NCI-H82 treated with DMSO at 0.1 percent for 48 hours (cell line): ENCODE measurements around the gene UCN2.

Source experiments
- DNase-seq: peaks from one replicate; lab custom pipeline; 2025; ENCODE audit not compliant: unreplicated experiment; lab: John Stamatoyannopoulos, UW

The UCN2 gene, protein sequence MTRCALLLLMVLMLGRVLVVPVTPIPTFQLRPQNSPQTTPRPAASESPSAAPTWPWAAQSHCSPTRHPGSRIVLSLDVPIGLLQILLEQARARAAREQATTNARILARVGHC

DNA sequence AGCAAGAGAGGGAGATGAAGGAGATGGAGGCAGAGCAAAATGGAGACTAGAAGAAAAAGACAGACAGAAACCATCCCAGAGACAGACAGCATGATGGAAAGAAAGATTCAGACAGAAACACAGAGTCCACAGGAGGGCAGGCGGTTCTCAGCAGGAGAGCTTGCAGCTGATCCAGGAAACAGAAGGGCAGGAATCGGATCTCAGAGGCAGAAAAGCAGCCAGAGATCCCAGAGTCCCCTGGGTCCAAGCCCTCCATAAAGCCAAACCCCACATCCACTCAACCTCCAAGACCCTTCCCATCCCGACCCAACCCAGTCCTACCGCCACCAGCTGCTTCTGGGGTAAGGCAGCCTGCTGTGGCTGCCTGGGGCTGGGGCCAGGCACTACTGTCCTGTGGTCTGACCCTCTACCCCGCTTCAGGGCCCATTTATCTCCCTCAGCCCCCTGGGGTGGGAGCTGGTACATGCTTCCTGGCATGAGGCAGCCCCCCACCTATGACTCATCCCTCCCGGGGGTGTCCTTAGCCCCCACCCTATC, at the start of gene UCN2:
Gene UCN2, minus strand, starts transcription at position 400 of the 537 bp plus-strand sequence. CDS start 657 bp downstream, outside the sequence.
- DNase-seq = no peak

DNA sequence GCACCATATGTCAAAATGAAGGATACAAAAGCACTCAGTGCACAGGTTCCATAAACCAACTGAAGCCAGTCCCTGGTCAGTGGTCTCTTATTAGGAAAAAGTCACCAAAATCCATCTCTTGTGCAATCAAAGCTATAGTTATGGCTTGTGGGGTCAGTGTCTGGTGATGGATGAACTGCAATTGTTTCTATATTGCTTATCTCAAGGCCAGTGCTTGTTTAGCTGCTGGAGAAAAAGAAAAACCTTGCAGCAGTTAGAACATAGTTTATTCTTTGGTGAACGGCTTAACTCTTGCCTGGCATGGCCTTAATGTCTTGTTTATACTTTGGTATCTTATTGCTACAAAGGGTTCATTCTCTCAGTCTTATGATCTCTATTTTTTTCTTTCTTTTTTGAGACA, 48.7 kb upstream of the UCN2 start:
- no peak for DNase-seq

DNA sequence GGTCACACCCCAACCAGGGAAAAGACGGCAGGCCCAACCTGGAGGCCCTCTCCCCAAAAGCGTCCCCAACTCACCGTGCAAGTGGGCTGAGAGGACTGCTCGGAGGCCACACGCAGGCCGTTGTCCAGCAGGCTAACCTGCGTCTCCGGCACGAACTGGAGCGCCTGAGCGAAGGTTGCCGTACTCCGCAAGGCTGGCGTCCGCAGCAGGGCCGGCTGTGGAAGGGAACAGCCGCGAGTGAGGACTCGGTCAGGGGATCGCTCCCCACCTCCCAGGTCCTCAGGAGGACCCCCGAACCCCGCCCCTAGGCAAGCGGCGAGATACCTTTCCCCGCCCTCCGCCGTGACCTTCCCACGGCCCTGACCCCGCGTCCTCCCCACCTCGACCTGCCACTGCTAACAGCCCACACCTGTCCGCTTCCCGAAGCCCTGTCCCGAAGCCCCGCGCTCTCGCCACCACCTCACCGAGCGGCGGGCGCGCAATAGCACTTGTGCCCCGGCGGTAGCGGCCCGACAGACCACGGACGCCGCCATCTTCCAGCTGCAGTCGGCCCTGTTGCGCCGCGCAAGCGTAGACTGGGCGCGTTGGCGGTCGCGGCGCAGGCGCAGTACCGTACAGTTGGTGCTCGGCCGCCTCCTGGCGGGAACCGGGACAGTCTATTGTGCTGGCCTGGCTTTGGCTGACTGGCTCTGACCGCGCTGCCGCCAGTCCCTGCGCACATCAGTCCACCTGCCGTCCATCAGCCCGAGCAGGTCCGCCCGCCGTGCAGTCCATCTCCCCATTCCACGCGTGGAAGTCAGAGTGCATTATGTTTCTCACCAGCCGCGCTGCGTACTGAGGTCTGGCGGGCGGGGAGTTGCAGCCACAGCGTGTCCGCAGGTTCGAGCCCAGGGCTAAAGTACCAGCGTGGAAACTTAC, 45.8 kb upstream of the UCN2 start, which contains the start of gene UQCRC1:
Gene UQCRC1, minus strand, starts transcription at position 559 of the 918 bp plus-strand sequence. Its CDS starts 26 bp downstream, at position 533.
- peak; percentile 69 for DNase-seq

DNA sequence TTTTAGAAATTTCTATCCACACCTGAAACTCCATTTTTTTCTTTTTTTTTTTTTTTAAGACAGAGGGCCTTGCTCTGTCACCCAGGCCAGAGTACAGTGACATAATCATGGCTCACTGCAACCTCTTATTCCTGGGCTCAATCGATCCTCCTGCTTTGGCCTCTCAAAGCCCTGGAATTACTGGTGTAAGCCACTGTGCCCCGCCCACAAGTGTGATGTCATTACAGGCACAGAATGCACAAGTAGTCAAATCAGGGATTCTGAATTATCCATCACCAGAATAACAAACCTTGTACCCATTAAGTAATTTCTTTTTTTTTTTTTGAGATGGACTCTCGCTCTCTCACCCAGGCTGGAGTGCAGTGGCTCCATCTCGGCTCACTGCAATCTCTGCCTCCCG, 43.9 kb upstream of the UCN2 start:
- DNase-seq = no peak

DNA sequence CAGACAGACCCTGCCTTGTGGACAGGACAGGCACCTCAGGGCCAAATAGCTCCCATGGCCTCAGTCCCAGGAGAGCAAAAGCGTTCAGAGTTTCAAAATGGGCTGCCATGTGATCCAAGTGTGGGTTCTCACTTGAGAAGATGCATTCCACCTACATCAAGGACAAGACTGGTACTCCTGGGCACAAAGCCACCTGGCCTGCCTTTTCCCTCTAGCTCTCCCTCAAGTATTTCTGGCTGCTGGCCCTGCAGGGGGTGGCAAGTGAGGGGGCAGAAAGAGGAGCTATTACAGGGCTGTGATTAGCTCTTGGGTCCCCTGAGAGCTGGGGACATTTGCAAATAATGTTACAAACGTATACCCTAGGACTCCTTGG, 38.0 kb upstream of the UCN2 start:
- DNase-seq = no peak

DNA sequence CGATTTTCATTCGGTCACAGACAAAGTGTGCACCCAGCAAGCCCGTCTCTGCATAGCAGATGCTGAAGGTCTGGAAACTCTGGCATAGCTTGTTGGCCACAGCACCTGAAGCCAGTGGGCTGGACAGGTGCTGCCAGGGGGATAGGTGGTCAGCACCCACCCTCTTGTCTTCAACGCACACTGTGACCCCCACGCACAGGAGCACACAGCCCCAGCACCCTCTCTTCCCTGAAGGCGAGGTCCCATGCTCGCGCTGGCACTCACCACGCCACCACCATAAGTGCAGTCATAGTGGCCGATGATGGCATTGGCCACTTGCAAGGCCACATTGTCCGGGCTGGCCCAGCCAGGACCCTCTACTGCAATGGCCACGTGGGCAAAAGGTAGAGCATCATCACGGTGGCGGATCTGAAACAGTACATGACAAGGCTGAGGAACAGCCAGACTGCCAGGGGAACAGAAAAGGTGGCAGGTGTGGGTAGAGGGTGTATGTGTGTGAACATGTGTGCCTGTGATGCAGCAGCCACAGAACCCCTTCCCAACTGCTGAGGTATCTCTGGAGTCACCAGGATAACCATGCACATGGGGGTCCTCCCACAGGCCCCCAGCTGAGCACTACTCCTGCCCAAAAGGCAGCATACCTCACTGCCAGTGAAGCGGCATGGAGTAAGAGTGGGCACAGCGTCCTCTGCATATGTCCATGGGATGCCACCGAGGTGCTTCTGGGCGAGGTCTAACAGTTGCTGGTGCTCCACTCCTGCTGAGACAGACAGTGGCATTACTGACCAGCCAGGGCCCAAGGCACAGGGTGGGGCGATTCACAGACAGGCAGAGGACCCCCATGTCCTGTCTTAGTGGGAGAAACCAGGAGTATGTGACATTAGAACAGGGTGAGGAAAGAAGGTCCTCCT, 37.4 kb upstream of the UCN2 start:
- DNase-seq = no peak

DNA sequence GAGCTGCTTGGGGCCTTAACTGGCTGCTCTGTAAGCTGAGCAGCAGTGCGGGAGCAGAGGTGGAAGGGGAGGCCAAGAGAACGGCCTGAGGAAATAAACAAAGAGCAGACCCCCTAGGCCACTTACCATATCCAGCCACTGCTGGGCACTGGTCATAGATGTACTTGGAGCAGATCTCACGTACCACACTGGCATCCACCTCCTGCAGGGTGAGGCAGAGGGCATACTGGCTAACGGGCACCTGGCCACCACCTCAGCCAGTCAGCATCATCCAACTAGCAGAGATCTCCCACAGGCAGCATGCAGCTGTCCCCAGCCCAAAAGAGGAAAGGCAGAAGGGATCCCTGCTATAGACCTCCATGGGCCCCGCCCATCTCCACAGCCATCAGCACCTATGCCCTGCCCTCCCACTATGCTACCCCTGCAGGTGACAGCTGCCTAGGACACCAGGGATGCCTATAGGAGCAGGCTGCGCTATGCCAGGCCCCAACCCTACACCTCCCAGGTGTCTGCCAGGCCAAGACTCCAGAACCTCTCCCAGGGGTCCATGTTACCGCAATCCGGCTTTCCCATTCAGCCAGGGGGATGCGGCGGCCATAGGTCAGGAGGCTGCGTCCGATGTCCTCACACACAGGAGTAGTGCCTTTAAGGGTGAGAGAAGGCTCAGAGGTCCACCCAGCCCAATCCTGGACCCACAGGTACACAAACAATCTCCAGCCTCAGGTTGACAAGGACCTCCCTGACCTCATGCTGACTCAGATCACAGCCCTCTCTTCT, 36.1 kb upstream of the UCN2 start:
- DNase-seq = no peak

DNA sequence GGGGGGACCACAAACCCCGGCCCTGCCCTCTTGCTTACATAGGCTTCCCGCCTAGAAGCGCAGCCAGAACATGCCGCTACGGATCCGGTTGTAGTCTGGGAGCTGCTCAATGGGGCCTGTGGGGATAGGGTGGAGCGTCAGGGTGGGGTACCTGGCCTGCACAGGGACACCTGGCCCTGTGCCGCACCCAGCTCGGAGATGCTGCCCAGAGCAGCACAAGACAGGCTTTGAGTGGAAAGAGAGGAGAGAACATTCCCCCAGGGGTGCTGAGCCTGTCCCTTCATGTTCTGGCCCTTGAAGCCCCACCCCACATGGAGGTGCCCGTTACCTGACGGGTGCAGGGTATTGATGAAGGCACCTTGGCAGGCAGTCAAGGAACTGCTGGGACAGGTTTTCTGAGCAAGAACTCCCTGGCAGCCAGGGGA, 35.5 kb upstream of the UCN2 start:
- DNase-seq = no peak

DNA sequence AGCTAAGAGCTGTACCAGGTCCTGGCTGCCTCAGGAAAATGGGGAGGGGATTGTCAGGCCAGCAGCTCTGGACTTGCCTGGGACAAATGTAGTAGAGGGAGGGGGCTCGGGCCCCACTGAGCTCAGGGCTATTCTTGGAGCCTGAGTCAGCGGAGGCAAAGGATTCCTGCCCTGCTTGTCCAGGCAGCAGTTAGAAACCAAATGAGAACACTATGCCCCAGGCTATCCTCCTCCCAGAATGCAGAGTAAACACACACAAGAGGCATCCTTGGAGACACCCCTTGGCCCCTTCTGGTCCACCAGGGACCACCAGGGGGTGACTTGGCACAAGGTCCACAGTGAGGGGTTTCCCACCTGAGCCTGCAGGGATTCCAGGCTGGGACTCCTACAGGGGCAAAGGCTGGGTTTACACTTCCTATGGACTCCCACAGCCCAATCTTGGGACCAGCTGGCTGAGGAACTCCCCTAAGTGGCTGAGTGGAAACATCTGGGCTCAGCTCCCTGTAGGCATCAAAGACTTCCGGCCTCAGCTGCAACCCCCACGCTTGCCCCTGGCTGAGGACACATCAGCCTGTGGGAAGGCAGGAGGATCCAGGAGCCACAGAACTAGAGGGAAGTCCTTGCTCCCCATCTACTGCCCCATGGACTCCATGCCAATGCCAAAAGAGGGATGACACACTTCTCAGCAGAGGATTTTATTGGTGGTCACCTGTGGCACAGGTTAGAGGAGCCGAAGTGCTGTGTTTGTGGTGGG, 34.9 kb upstream of the UCN2 start:
- no peak for DNase-seq

DNA sequence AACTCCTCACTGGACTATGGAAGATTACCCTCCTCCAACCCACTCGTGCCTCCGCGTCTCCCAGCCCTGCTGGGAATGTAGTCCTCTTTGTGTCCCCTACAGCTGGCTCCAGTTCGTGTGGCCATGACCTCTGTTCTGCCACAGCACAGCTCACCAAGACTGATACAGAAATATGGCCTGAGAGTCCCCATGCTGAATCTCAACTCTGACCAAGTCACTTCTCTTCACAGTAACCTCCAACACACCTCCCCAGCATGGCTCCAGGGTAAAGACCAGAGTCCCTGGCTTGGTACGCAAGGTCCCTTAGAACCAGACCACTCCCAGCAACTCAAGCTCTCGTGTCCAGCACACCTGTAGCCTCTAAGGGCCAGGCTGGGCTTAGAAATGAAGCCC, 33.8 kb upstream of the UCN2 start:
- DNase-seq = no peak

DNA sequence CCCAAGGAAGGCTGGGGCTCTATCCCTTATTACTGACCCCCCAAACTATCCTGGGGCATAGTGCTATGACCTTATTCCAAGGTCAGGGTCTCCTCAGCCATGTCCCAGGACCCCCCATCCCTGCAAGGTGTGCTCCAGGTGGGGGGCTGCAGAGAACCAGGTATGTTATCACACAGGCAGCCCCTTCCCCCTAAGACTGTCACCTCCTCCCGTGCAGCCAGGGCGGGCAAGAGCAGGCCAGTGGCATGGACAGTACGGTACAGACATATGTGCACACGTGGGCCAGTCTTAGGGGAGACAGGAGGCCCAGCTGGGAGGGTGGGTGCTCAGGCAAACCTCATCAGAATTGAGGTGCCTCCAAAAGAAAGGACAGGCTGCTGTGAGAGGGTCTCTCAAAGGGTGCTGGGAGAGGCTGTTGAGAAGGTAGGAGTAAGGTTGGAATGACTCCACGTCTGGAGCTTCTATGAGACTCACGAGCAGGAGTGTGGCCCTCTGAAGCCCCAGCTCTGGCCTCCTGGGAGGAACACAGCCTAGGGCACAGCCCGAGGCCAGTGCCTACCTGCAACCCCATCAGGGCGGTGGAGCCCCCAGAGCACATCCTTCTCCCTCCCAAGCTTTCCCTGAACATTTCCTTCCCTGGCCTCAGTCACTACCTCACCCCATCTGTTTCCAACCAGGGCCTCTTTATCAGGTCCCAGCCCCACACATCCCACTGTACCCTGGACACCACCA, 33.3 kb upstream of the UCN2 start:
- DNase-seq = no peak

DNA sequence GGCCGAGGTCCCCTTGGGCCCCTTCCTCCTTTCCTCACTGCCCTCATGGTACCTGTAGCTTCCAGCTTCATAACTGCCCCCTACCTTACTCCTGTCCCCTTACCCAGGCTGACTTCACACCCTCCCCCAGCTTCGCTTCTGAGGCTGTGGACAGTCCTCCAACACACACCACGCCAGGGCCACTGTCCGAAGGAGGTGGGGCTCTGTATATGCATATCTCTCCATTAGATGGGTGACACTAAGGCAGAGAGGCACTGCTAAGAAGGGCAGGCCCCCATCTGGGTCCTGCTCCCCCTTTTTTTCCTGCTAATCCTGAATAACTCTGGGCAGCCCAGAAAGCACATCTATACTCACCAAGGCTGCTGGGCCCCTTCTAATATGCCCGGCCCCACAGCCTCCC, 32.6 kb upstream of the UCN2 start:
- DNase-seq = no peak

DNA sequence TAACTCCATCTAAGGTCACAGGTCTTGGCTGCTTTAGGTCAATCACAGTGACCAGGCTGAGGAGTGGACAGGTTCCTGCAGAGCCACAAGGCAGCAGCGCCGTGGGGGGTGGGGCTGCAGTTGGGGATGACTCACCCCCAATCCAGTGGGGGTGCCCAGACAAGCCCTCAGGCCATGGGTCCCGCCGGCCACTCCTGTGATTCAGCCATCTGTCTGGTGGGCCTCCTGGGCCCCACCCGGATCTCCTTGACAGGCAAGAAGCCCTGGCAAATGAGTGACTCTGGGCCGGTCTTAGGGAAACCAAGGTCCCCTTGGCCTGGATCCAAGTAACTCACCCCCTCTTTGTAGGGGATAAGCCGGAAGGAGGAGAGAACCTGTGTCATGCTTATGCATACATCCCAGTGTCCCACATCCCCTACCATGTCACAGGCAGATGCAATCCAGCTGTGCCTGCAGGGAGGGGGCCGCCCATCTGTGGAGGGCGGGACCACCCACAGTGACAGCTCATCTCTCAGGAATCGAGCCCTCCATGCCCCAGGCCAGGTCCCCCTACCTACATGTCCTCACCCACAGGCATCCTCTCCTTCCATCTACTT, 32.0 kb upstream of the UCN2 start:
- no peak for DNase-seq

DNA sequence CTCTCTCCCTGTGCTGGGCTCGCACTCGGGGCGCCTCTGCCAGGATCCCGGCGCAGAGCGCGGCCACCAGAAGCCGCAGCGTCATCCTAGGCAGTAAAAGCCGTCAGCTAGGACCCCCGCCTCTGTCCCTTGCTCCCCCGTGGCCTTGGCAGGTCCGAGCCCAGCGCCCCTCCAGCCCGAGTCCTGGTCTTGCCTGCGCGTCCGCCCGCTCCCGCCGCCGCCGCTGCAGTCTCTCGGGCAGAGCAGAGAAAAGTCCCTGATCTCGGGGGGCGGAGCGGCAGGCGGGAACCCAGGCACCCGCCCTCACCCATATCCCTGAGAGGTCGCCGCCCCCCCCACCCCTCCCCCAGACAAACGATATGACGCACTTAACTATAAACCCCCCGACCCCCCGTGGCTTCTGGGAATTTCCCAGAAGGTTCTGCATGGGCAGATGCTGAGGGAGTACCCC, 31.5 kb upstream of the UCN2 start, which contains the start of gene COL7A1:
Gene COL7A1, minus strand, starts transcription at position 255 of the 451 bp plus-strand sequence. Its CDS starts 170 bp downstream, at position 85.
- DNase-seq = no peak

DNA sequence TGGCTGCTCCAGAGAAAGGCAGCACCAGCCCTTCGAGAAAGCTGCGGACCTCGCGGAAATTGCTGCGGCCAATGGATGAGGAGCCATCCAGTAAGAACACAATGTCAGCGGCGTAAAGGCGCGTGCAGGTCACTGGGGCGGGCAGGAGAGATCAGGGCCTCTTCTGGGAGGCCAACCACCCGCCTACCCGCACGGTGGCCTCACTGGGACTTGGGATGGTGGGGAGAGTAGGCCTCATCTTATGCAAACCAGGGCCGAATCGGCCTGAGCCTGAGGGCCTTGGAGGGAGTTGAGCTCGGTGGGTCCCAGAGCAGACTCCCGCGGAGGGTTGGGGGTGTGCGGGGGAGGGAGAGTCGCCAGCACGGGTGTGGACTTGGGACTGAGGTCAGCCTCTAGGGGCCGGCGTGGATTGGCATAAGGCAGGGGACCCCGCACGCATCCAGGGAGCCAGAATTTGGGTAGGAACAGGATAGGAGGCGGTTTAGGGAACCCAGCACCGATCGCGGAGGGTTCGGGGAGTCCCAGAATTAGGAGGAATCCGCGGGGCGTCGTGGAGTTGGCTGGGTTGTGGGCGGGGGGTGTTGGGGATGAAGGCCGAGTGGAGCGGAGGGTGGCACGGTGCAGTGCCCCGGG, 31.0 kb upstream of the UCN2 start:
- DNase-seq = no peak

DNA sequence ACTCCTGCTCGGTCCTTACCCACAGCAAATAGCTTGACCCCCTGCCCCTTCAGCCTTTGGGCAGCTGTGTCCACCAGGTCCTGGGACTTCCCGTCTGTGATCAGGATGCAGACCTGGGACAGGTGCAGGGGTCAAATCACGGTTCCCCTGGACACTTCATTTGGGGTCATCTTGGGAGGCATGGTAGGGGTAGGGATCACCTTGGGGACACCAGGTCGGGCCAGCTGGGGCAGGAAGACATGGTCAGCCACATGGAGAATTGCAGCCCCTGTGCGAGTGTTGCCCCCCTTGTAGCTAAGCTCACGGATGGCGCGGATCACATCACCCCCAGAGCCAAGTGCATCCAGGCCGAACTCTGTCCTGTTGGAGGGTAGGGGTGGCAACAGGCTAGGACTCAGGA, 29.8 kb upstream of the UCN2 start:
- no peak for DNase-seq

DNA sequence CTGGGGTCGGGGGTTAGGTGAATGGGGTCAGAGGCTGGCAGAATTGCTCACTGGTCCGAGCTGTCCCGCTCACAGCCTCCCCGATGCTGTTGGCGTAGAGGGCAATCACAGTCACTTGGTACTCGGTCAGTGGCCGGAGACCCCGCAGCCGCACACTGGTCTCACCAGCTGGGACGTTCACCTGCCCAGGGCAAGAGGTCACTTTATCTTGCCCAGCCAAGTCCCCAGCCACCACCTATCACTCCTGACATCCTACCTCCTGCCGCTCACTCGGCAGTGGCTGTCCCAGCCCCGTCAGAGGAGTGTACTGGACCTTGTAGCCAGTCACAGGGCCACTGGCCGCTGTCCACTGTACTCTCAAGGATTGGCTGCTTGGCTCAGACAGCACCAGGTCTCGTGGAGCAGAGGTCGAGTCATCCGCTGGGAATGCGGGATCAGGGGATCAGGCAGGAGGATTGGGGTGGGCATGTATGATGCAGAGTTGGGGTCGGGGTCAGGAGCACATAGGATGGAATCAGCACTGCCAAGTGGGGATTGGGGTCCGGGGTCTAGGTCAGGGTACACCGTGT, 29.0 kb upstream of the UCN2 start:
- DNase-seq = no peak
